ENCODE results near the gene SYNE3.

SYNE3 gene

GRCh38 chr14:95467232-95467631 is 49.2 kb downstream of the SYNE3 start:
- no peak for DNase-seq (ENCODE audit: low read depth)
- TF ChIP-seq CTCF (IDR thresholded peaks at IDR 0.05; ENCODE audit: low read length, missing control alignments) = no peak
- no peak overlapping the region for H3K4me3 ChIP-seq (replicated peaks; ENCODE audit: low read depth, low read length)
